ENCODE results near the gene JAM3.

GRCh38 chr11:134134167-134134566, 65.3 kb downstream of the JAM3 start:
- TF ChIP-seq CTCF (IDR thresholded peaks at IDR 0.05), result no peak
- no peak for TF ChIP-seq EZH2 (IDR thresholded peaks at IDR 0.05; ENCODE audit: borderline replicate concordance, insufficient read depth, low read depth, low read length, poor library complexity, severe bottlenecking)

Measured in B cell (primary cell).